ENCODE data around the gene PXDN.
A peak's percentile ranks its signal among the peaks of the same experiment; 100 is the strongest.
"Not testable (repeated sequence)": the region's sequence is repeated elsewhere in the genome, so short reads cannot be mapped to it uniquely, and the experiment has no call there.

The PXDN gene

GRCh38 chr2:1718339-1719220 is 25.7 kb downstream of the PXDN start:
- H3K4me3 Mint-ChIP-seq, result no peak overlapping the region
- H3K27ac Mint-ChIP-seq, result no peak overlapping the region
- no peaks in the 10 kb centered on the region for H3K27me3 Mint-ChIP-seq
- intact Hi-C loops (cut with micrococcal nuclease), result no loop called here
- peaks cover 12% of the 10 kb centered on the region for H3K9me3 Mint-ChIP-seq
- H3K4me1 Mint-ChIP-seq (ENCODE audit: low read depth), result no peaks in the 10 kb centered on the region
- H3K36me3 Mint-ChIP-seq (ENCODE audit: low read depth), result no peaks in the 10 kb centered on the region

GRCh38 chr2:1717113-1717512 is 27.2 kb downstream of the PXDN start:
- intact Hi-C loops (cut with micrococcal nuclease), result no loop called here
- no peak overlapping the region for H3K4me3 Mint-ChIP-seq
- H3K36me3 Mint-ChIP-seq (ENCODE audit: low read depth), result no peaks in the 10 kb centered on the region
- peaks cover 12% of the 10 kb centered on the region for H3K9me3 Mint-ChIP-seq
- H3K27me3 Mint-ChIP-seq, result no peaks in the 10 kb centered on the region
- no peak overlapping the region for H3K27ac Mint-ChIP-seq
- H3K4me1 Mint-ChIP-seq (ENCODE audit: low read depth), result no peaks in the 10 kb centered on the region

GRCh38 chr2:1716441-1716840 is 27.9 kb downstream of the PXDN start:
- H3K27me3 Mint-ChIP-seq, result no peaks in the 10 kb centered on the region

GRCh38 chr2:1716014-1716305 is 28.4 kb downstream of the PXDN start:
- H3K4me1 Mint-ChIP-seq (ENCODE audit: low read depth); H3K36me3 Mint-ChIP-seq (ENCODE audit: low read depth); H3K27ac Mint-ChIP-seq; intact Hi-C loops (cut with micrococcal nuclease); H3K4me3 Mint-ChIP-seq; H3K27me3 Mint-ChIP-seq: not testable (repeated sequence)
- peaks cover 12% of the 10 kb centered on the region for H3K9me3 Mint-ChIP-seq

More at GRCh38 chr2:1716441-1716840, 27.9 kb downstream of the PXDN start:
- Mint-ChIP-seq H3K27ac (no peak overlapping the region), H3K4me3 (no peak overlapping the region), H3K36me3 (ENCODE audit: low read depth) (no peaks in the 10 kb centered on the region), H3K9me3 (peaks cover 12% of the 10 kb centered on the region), H3K4me1 (ENCODE audit: low read depth) (no peaks in the 10 kb centered on the region)
- intact Hi-C loops (cut with micrococcal nuclease), result no loop called here

GRCh38 chr2:1715184-1716013 is 28.9 kb downstream of the PXDN start:
- Mint-ChIP-seq H3K9me3 (peaks cover 12% of the 10 kb centered on the region), H3K27ac (no peak overlapping the region), H3K27me3 (no peaks in the 10 kb centered on the region), H3K4me3 (no peak overlapping the region), H3K36me3 (ENCODE audit: low read depth) (no peaks in the 10 kb centered on the region), H3K4me1 (ENCODE audit: low read depth) (no peaks in the 10 kb centered on the region)
- intact Hi-C loops (cut with micrococcal nuclease), result no loop called here

- no peaks in the 10 kb centered on the region for H3K27me3 Mint-ChIP-seq
- H3K27ac Mint-ChIP-seq, result no peak overlapping the region
- no peak overlapping the region for H3K4me3 Mint-ChIP-seq
- H3K9me3 Mint-ChIP-seq, result peaks cover 12% of the 10 kb centered on the region
- intact Hi-C loops (cut with micrococcal nuclease), result no loop called here
- H3K4me1 Mint-ChIP-seq (ENCODE audit: low read depth), result no peaks in the 10 kb centered on the region
- H3K36me3 Mint-ChIP-seq (ENCODE audit: low read depth), result no peaks in the 10 kb centered on the region
These were observed 29.8 kb downstream of the PXDN start for GRCh38 chr2:1714291-1715064.

- peaks cover 12% of the 10 kb centered on the region for H3K9me3 Mint-ChIP-seq
- H3K27me3 Mint-ChIP-seq, result no peaks in the 10 kb centered on the region
- intact Hi-C loops (cut with micrococcal nuclease), result no loop called here
- H3K4me1 Mint-ChIP-seq (ENCODE audit: low read depth), result no peaks in the 10 kb centered on the region
- no peaks in the 10 kb centered on the region for H3K36me3 Mint-ChIP-seq (ENCODE audit: low read depth)
- no peak overlapping the region for H3K27ac Mint-ChIP-seq
- no peak overlapping the region for H3K4me3 Mint-ChIP-seq
These were observed 30.5 kb downstream of the PXDN start for GRCh38 chr2:1713839-1714236.

GRCh38 chr2:1713142-1713838 is 31.0 kb downstream of the PXDN start:
- Mint-ChIP-seq H3K27me3 (peaks cover 2% of the 10 kb centered on the region), H3K4me1 (ENCODE audit: low read depth) (peaks cover 2% of the 10 kb centered on the region), H3K9me3 (peaks cover 9% of the 10 kb centered on the region), H3K4me3 (no peak overlapping the region), H3K27ac (no peak overlapping the region), H3K36me3 (ENCODE audit: low read depth) (no peaks in the 10 kb centered on the region)
- intact Hi-C loops (cut with micrococcal nuclease), result no loop called here

- Mint-ChIP-seq H3K9me3 (no peaks in the 10 kb centered on the region), H3K36me3 (ENCODE audit: low read depth) (no peaks in the 10 kb centered on the region), H3K27me3 (peaks cover 3% of the 10 kb centered on the region), H3K27ac (no peak overlapping the region), H3K4me3 (no peak overlapping the region), H3K4me1 (ENCODE audit: low read depth) (peaks cover 6% of the 10 kb centered on the region)
- intact Hi-C loops (cut with micrococcal nuclease), result no loop called here
These were observed 34.3 kb downstream of the PXDN start for GRCh38 chr2:1709946-1710560.

GRCh38 chr2:1709335-1709605 is 35.0 kb downstream of the PXDN start:
- H3K4me3 Mint-ChIP-seq, result no peak overlapping the region
- H3K9me3 Mint-ChIP-seq, result no peaks in the 10 kb centered on the region
- H3K27ac Mint-ChIP-seq, result no peak overlapping the region
- no peaks in the 10 kb centered on the region for H3K36me3 Mint-ChIP-seq (ENCODE audit: low read depth)
- intact Hi-C loops (cut with micrococcal nuclease), result no loop called here
- peaks cover 6% of the 10 kb centered on the region for H3K4me1 Mint-ChIP-seq (ENCODE audit: low read depth)
- H3K27me3 Mint-ChIP-seq, result peaks cover 3% of the 10 kb centered on the region

GRCh38 chr2:1708476-1709334 is 35.6 kb downstream of the PXDN start:
- no peak overlapping the region for H3K4me3 Mint-ChIP-seq
- intact Hi-C loops (cut with micrococcal nuclease), result no loop called here
- H3K27me3 Mint-ChIP-seq, result peaks cover 3% of the 10 kb centered on the region

GRCh38 chr2:1707771-1708418 is 36.4 kb downstream of the PXDN start:
- H3K4me3 Mint-ChIP-seq, result peak overlapping the region; percentile 11
- H3K4me1 Mint-ChIP-seq (ENCODE audit: low read depth), result peaks cover 6% of the 10 kb centered on the region
- intact Hi-C loops (cut with micrococcal nuclease), result no loop called here
- H3K9me3 Mint-ChIP-seq, result no peaks in the 10 kb centered on the region
- no peaks in the 10 kb centered on the region for H3K36me3 Mint-ChIP-seq (ENCODE audit: low read depth)
- peaks cover 3% of the 10 kb centered on the region for H3K27me3 Mint-ChIP-seq
- H3K27ac Mint-ChIP-seq, result no peak overlapping the region

More at GRCh38 chr2:1708476-1709334, 35.6 kb downstream of the PXDN start:
- no peak overlapping the region for H3K27ac Mint-ChIP-seq
- H3K9me3 Mint-ChIP-seq, result no peaks in the 10 kb centered on the region
- H3K36me3 Mint-ChIP-seq (ENCODE audit: low read depth), result no peaks in the 10 kb centered on the region
- peaks cover 6% of the 10 kb centered on the region for H3K4me1 Mint-ChIP-seq (ENCODE audit: low read depth)

Data from dendritic cell treated with granulocyte-macrophage colony-stimulating factor and Interleukin-4, amounts not matched to agents 40 ng/mL and 50 ng/mL, for 4 days (primary cell).